22Rv1 (cell line): ENCODE results near the gene IGF2BP2.

Experiments used
- H3K27ac ChIP-seq: fragments of 450-650 bp; 2 replicates; pipeline ENCODE4 v1.5.1; 2017
- CTCF ChIP-seq: fragments of 450-650 bp; IDR thresholded peaks from 2 replicates; pipeline ENCODE4 v1.5.1; 2017; ENCODE audit warnings: mild to moderate bottlenecking
- ZFX ChIP-seq: fragments of 450-650 bp; IDR thresholded peaks from 2 replicates; pipeline ENCODE4 v1.6.1; 2017; ENCODE audit warnings: antibody characterized with exemption, borderline replicate concordance

The IGF2BP2 gene

GRCh38 chr3:185658504-185658912 lies 166.3 kb downstream of the IGF2BP2 start:
- H3K27ac ChIP-seq, result no peak overlapping the region
- TF ChIP-seq CTCF (no peak), ZFX (no peak)

- no peak for TF ChIP-seq CTCF
- no peak overlapping the region for H3K27ac ChIP-seq
These were observed 166.9 kb downstream of the IGF2BP2 start for GRCh38 chr3:185657691-185658503.

- TF ChIP-seq ZFX (no peak), CTCF (no peak)
- no peak overlapping the region for H3K27ac ChIP-seq
These were observed 167.6 kb downstream of the IGF2BP2 start for GRCh38 chr3:185657211-185657610.

GRCh38 chr3:185656321-185656840 lies 168.5 kb downstream of the IGF2BP2 start:
- TF ChIP-seq ZFX, result no peak
- TF ChIP-seq CTCF, result no peak
- no peak overlapping the region for H3K27ac ChIP-seq

GRCh38 chr3:185655426-185656320 lies 169.2 kb downstream of the IGF2BP2 start:
- no peak overlapping the region for H3K27ac ChIP-seq
- TF ChIP-seq CTCF, result no peak

GRCh38 chr3:185654758-185655145 lies 170.1 kb downstream of the IGF2BP2 start:
- no peak for TF ChIP-seq CTCF
- no peak overlapping the region for H3K27ac ChIP-seq
